CD14-positive monocyte (primary cell): ENCODE data around the gene OVOL2. TPM values are rescaled to one million over a fixed set of nuclear protein-coding genes. Genes with fewer than 3 reads are reported as not detected.

Source experiments
- DNase-seq, 3 donors: peaks; one replicate each; pipeline ENCODE4 v3.0.0-alpha.2; 2011 to 2022
- H2AFZ ChIP-seq: 2 replicates; pipeline ENCODE4 v1.6.0; 2012; ENCODE audit warnings: mild to moderate bottlenecking, low read depth, low read length, inconsistent platforms; ENCODE audit not compliant: insufficient read depth, poor library complexity, severe bottlenecking
- H3K27ac ChIP-seq, 2 donors: 1 replicate in 1 of 2; 2 replicates in 1 of 2; pipeline ENCODE4 v1.5.1; 2012 to 2013; ENCODE audit warnings: low read length in 2 of 2, control low read depth in 1 of 2, inconsistent platforms in 1 of 2, low read depth in 1 of 2, mild to moderate bottlenecking in 1 of 2
- H3K27me3 ChIP-seq, 2 donors: one replicate each; pipeline versions ENCODE4 v1.6.0 to v1.6.1; 2011 to 2013; ENCODE audit warnings: low read length in 2 of 2; ENCODE audit not compliant: control insufficient read depth in 2 of 2, insufficient read depth in 2 of 2
- H3K36me3 ChIP-seq, 2 donors: replicated peaks in 1 of 2; 1 replicate in 1 of 2; 2 replicates in 1 of 2; pipeline versions ENCODE4 v1.5.1 to v1.6.1; 2012 to 2013; ENCODE audit warnings: low read length in 2 of 2, control low read depth in 1 of 2, inconsistent platforms in 1 of 2, mild to moderate bottlenecking in 1 of 2; ENCODE audit not compliant: insufficient read depth in 2 of 2, control insufficient read depth in 1 of 2
- H3K4me1 ChIP-seq, 2 donors: 1 replicate in 1 of 2; 2 replicates in 1 of 2; pipeline versions ENCODE4 v1.5.1 to v1.6.1; 2012 to 2013; ENCODE audit warnings: low read length in 2 of 2, control low read depth in 1 of 2, inconsistent platforms in 1 of 2, mild to moderate bottlenecking in 1 of 2, moderate library complexity in 1 of 2; ENCODE audit not compliant: insufficient read depth in 2 of 2, control insufficient read depth in 1 of 2
- H3K4me2 ChIP-seq: replicated peaks from 2 replicates; pipeline ENCODE3; 2012; ENCODE audit warnings: low read length, moderate library complexity, mild to moderate bottlenecking; ENCODE audit not compliant: poor library complexity, severe bottlenecking; ENCODE audit errors: extremely low read depth
- H3K4me3 ChIP-seq, 3 experiments: fragments of 200-600 bp in 1 of 3; sonication (generic) in 1 of 3; replicated peaks in 1 of 3; 1 replicate in 2 of 3; 2 replicates in 1 of 3; pipeline ENCODE4 v1.5.1; 2011 to 2013; ENCODE audit warnings: low read length in 3 of 3, mild to moderate bottlenecking in 3 of 3, control low read depth in 2 of 3, low read depth in 2 of 3, inconsistent platforms in 1 of 3, moderate library complexity in 1 of 3
- H3K79me2 ChIP-seq: 2 replicates; pipeline ENCODE4 v1.6.0; 2012; ENCODE audit warnings: mild to moderate bottlenecking, control low read depth, inconsistent platforms, low read length, moderate library complexity; ENCODE audit not compliant: insufficient read depth
- H3K9ac ChIP-seq: 2 replicates; pipeline ENCODE4 v1.6.0; 2017; ENCODE audit warnings: low read length, mild to moderate bottlenecking; ENCODE audit not compliant: insufficient read depth, poor library complexity, severe bottlenecking
- H3K9me3 ChIP-seq, 2 donors: replicated peaks in 1 of 2; 1 replicate in 1 of 2; 2 replicates in 1 of 2; pipeline versions ENCODE4 v1.5.1 to v1.6.1; 2012 to 2013; ENCODE audit warnings: low read length in 2 of 2, control low read depth in 1 of 2; ENCODE audit not compliant: control insufficient read depth in 1 of 2, insufficient read depth in 1 of 2
- H4K20me1 ChIP-seq: 2 replicates; pipeline ENCODE4 v1.6.0; 2012; ENCODE audit warnings: mild to moderate bottlenecking, low read length, control low read depth, moderate library complexity; ENCODE audit not compliant: insufficient read depth
- H3K27ac Mint-ChIP-seq, 7 donors: one replicate each; pipeline ENCODE4 v1.8.0; 2020; ENCODE audit warnings: mild to moderate bottlenecking in 7 of 7, mixed read lengths in 7 of 7, moderate library complexity in 6 of 7, inconsistent platforms in 2 of 7
- H3K27me3 Mint-ChIP-seq, 3 donors: one replicate each; pipeline ENCODE4 v1.8.0; 2021 to 2022; ENCODE audit warnings: low read depth in 3 of 3, mild to moderate bottlenecking in 3 of 3, mixed read lengths in 3 of 3, moderate library complexity in 3 of 3, inconsistent platforms in 1 of 3
- H3K36me3 Mint-ChIP-seq, 2 donors: one replicate each; pipeline ENCODE4 v1.8.0; 2020; ENCODE audit warnings: mixed read lengths in 2 of 2, inconsistent platforms in 1 of 2, mild to moderate bottlenecking in 1 of 2
- H3K4me1 Mint-ChIP-seq: one replicate; pipeline ENCODE4 v1.8.0; 2020; ENCODE audit warnings: mild to moderate bottlenecking, mixed read lengths
- H3K4me3 Mint-ChIP-seq, 2 donors: one replicate each; pipeline ENCODE4 v1.8.0; 2020; ENCODE audit warnings: mild to moderate bottlenecking in 2 of 2, mixed read lengths in 2 of 2, moderate library complexity in 1 of 2
- H3K9me3 Mint-ChIP-seq, 7 donors: one replicate each; pipeline ENCODE4 v1.8.0; 2020 to 2022; ENCODE audit warnings: mixed read lengths in 7 of 7, mild to moderate bottlenecking in 6 of 7, moderate library complexity in 6 of 7, inconsistent platforms in 2 of 7
- WGBS: methylation state at CpG from one replicate; pipeline ENCODE4 v1.1.5; 2013; ENCODE audit warnings: missing lambda C conversion rate; ENCODE audit not compliant: insufficient coverage; 5-methylcytosine and 5-hydroxymethylcytosine counted together
- intact Hi-C, 2 donors: fragments of 100-400 bp; cut with micrococcal nuclease; formaldehyde crosslinking; loops; one replicate each; pipeline versions ENCODE4 v1.15.0 to v1.15.1; 2023
- polyA plus RNA-seq, 3 donors: library from polyadenylated mRNA; depleted of rRNA in 1 of 3; unstranded in 2 of 3; stranded (reverse) in 1 of 3; fragments of 300-500 nt in 2 of 3; fragments of >200 nt in 1 of 3; fragmentation: Illumina TruSeq in 2 of 3; gene quantifications; 1 replicate in 2 of 3; 2 replicates in 1 of 3; pipeline ENCODE4 v1.2.3, GENCODE V29; 2012 to 2021
- TF ChIP-seq, protein P1 (sequence below): fragments of 200-600 bp; IDR thresholded peaks from one replicate; pipeline ENCODE4 v1.8.0; 2022; ENCODE audit warnings: antibody characterized with exemption, mild to moderate bottlenecking

OVOL2 gene
- polyA plus RNA-seq, 3 donors: not detected

DNA sequence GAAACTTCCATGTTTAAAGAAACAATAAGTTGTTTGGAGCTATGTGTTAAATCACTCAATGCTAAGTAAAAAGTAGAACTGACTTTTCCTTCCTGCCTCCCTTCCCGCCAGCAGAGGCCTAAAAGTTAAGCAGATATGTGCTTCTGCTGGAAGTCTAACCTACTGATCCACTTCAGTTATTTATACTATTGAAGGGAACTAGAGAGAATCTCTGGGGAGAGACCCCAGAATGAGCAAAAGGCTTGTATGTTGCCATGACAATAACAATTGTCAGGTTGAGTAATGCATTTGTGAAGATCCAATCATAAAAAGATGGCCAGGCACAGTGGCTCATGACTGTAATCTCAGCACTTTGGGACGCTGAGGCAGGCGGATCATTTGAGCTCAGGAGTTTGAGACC lies 64.2 kb downstream of the OVOL2 start:
- Histone ChIP-seq H3K4me2 (no peak overlapping the region), H3K4me3 (no peak overlapping the region), H3K27me3 (no peaks in the 10 kb centered on the region), H3K9me3 (no peaks in the 10 kb centered on the region), H3K27ac (no peak overlapping the region), H2AFZ (no peak overlapping the region), H3K9ac (no peak overlapping the region), H4K20me1 (no peaks in the 10 kb centered on the region), H3K36me3 (peaks cover 19 to 28% of the 10 kb centered on the region in 2 donors), H3K79me2 (no peaks in the 10 kb centered on the region), H3K4me1 (no peaks in the 10 kb centered on the region)
- Mint-ChIP-seq H3K4me1 (peaks cover 6% of the 10 kb centered on the region), H3K9me3 (no peaks in the 10 kb centered on the region), H3K4me3 (no peak overlapping the region), H3K36me3 (peaks cover 15 to 34% of the 10 kb centered on the region in 2 donors), H3K27ac (no peak overlapping the region), H3K27me3 (peaks cover 0 to 1% (median 0%) of the 10 kb centered on the region in 3 donors)
- intact Hi-C loops: no loop called here
- TF ChIP-seq, protein P1, sequence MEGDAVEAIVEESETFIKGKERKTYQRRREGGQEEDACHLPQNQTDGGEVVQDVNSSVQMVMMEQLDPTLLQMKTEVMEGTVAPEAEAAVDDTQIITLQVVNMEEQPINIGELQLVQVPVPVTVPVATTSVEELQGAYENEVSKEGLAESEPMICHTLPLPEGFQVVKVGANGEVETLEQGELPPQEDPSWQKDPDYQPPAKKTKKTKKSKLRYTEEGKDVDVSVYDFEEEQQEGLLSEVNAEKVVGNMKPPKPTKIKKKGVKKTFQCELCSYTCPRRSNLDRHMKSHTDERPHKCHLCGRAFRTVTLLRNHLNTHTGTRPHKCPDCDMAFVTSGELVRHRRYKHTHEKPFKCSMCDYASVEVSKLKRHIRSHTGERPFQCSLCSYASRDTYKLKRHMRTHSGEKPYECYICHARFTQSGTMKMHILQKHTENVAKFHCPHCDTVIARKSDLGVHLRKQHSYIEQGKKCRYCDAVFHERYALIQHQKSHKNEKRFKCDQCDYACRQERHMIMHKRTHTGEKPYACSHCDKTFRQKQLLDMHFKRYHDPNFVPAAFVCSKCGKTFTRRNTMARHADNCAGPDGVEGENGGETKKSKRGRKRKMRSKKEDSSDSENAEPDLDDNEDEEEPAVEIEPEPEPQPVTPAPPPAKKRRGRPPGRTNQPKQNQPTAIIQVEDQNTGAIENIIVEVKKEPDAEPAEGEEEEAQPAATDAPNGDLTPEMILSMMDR: no peak
- DNase-seq: no peak
- no CpG with 5 or more reads among the region's 3 CpGs for WGBS

DNA sequence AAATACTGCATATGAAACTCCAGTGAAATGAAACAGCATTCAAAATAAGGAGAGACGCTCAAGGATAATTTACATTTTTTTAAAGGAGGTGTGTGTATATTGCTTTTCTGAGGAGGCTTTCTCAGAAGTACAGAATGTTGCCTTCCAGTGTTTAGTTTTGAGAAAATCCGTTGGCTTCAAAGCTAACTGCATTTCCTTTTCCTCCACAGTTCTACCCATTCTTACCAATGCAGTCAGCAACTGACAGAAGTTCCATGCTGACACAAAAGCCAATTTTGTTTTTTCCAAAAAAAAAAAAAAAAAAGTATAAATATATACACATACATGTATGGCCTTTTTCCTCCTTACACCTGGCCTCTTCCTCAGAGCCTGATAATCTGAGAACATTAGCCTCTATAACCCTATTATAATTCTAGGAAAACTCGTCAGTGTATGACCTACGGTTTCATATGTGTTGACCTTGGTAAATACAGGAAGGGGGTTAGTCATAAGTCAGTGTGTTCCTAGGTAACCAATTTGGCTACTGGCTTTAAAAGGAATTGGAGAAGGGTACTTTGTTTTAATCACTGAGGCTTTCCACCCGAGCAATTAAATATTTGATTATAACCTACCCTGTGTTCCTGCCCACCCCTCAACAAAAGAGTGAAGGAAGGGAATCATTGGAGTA lies 64.7 kb downstream of the OVOL2 start:
- Histone ChIP-seq H3K4me2 (no peak overlapping the region), H3K9ac (no peak overlapping the region), H4K20me1 (no peaks in the 10 kb centered on the region), H3K79me2 (peaks cover 1% of the 10 kb centered on the region), H3K4me3 (no peak overlapping the region), H2AFZ (no peak overlapping the region), H3K9me3 (no peaks in the 10 kb centered on the region), H3K27ac (no peak overlapping the region), H3K4me1 (no peaks in the 10 kb centered on the region), H3K36me3 (peaks cover 22 to 34% of the 10 kb centered on the region in 2 donors), H3K27me3 (no peaks in the 10 kb centered on the region)
- Mint-ChIP-seq H3K27ac (no peak overlapping the region), H3K4me3 (no peak overlapping the region), H3K4me1 (peaks cover 6% of the 10 kb centered on the region), H3K36me3 (peaks cover 20 to 39% of the 10 kb centered on the region in 2 donors), H3K9me3 (no peaks in the 10 kb centered on the region), H3K27me3 (peaks cover 0 to 1% (median 0%) of the 10 kb centered on the region in 3 donors)
- 100% methylated on average over 1 of the region's 5 CpGs for WGBS
- TF ChIP-seq, protein P1: no peak
- no peak for DNase-seq
- intact Hi-C loops: no loop called here
